ENCODE data around the gene TCFL5. TPM values are rescaled to one million over a fixed set of nuclear protein-coding genes. Genes with fewer than 3 reads are reported as not detected.

TCFL5 gene
- total RNA-seq, 1 donor from 2014 or later, result 11.5 TPM

GRCh38 chr20:62907384-62908317, 46.0 kb upstream of the TCFL5 start:
- Histone ChIP-seq H3K36me3 (peaks cover 0 to 97% of the 10 kb centered on the region in 2 donors), H3K9me3 (no peaks in the 10 kb centered on the region), H3K27ac (no peak overlapping the region), H3K4me1 (no peaks in the 10 kb centered on the region), H3K27me3 (no peaks in the 10 kb centered on the region), H3K4me3 (no peak overlapping the region)
- DNase-seq (ENCODE audit: extremely low spot score in 2 of 2), result no peak
- TF ChIP-seq POLR2A (IDR thresholded peaks at IDR 0.05), result no peak
- TF ChIP-seq, protein P1, sequence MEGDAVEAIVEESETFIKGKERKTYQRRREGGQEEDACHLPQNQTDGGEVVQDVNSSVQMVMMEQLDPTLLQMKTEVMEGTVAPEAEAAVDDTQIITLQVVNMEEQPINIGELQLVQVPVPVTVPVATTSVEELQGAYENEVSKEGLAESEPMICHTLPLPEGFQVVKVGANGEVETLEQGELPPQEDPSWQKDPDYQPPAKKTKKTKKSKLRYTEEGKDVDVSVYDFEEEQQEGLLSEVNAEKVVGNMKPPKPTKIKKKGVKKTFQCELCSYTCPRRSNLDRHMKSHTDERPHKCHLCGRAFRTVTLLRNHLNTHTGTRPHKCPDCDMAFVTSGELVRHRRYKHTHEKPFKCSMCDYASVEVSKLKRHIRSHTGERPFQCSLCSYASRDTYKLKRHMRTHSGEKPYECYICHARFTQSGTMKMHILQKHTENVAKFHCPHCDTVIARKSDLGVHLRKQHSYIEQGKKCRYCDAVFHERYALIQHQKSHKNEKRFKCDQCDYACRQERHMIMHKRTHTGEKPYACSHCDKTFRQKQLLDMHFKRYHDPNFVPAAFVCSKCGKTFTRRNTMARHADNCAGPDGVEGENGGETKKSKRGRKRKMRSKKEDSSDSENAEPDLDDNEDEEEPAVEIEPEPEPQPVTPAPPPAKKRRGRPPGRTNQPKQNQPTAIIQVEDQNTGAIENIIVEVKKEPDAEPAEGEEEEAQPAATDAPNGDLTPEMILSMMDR (IDR thresholded peaks at IDR 0.05), result no peak
- TF ChIP-seq POLR2AphosphoS5 (IDR thresholded peaks at IDR 0.05; ENCODE audit: insufficient read depth in 1 of 2, low read depth in 1 of 2), result no peak
- intact Hi-C loops (cut with DNase I), result no loop called here

DNA sequence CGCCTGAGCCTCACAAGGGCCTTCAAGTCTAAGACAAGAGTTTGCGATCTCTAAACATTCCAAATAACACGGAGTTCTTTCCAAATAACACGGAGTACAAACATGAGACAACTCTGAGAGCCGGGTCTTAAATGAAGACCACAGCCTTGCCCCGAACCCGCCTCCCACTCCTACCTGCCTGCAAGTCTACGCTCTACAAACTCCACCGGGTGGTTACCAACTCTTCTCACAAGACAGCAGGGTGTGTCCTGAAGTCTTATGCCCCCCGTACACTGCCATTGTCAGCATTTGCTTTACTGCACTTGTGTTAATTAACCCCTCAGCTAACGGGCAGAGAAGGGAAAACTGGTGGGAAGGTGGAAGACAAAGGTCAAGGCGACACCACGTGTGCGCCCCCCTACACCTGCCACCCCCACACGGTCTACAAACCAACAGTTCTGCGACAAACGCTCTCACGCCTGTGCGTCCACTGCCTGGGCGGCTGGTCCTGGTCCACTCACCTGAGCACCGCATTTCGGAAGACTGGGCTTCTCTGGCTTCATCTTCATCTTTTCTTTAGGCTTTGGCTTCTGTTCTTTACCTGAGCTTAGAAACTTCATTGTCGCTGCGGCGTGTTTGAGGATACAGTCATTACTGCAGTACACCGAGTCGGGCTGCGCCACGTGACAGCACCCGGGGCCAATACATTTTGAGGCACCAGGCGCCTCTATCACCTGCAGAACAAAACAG, 45.2 kb upstream of the TCFL5 start:
- TF ChIP-seq POLR2A (IDR thresholded peaks at IDR 0.05) (no peak), POLR2AphosphoS5 (IDR thresholded peaks at IDR 0.05; ENCODE audit: insufficient read depth in 1 of 2, low read depth in 1 of 2) (no peak)
- TF ChIP-seq, protein P1 (IDR thresholded peaks at IDR 0.05), result no peak
- no peaks in the 10 kb centered on the region for H3K9me3 ChIP-seq
- DNase-seq (ENCODE audit: extremely low spot score in 2 of 2), result no peak
- no peaks in the 10 kb centered on the region for H3K4me1 ChIP-seq
- peaks cover 0 to 96% of the 10 kb centered on the region in 2 donors for H3K36me3 ChIP-seq
- no peak overlapping the region for H3K27ac ChIP-seq
- intact Hi-C loops (cut with DNase I), result no loop called here
- no peaks in the 10 kb centered on the region for H3K27me3 ChIP-seq
- H3K4me3 ChIP-seq, result no peak overlapping the region

DNA sequence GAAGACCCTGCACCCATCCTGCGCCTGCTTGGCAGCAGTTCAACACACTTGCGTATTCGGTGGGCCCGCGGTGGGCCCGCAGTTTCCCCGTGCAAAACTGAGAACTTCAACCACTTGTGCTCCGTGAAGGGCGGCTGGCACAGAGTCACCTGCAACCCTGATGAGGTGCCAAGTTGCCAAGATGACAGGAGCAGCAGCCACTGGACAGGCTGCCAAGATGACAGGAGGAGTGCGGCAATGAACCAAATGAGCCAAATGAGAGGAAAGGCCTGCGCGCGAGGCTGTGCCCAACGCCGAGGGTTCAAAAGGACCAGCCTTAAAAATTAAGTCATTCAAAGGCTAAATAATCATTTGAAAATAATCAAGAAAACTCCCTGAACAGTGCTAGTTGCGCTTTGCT, 44.6 kb upstream of the TCFL5 start:
- TF ChIP-seq POLR2AphosphoS5 (IDR thresholded peaks at IDR 0.05; ENCODE audit: insufficient read depth in 1 of 2, low read depth in 1 of 2) (no peak), POLR2A (IDR thresholded peaks at IDR 0.05) (no peak)
- TF ChIP-seq, protein P1 (IDR thresholded peaks at IDR 0.05), result no peak
- Histone ChIP-seq H3K9me3 (no peaks in the 10 kb centered on the region), H3K36me3 (peaks cover 0 to 90% of the 10 kb centered on the region in 2 donors), H3K4me1 (no peaks in the 10 kb centered on the region), H3K27me3 (no peaks in the 10 kb centered on the region), H3K27ac (no peak overlapping the region), H3K4me3 (no peak overlapping the region)
- DNase-seq (ENCODE audit: extremely low spot score in 2 of 2), result no peak
- intact Hi-C loops (cut with DNase I), result no loop called here

- no peak for DNase-seq (ENCODE audit: extremely low spot score in 2 of 2)
- intact Hi-C loops (cut with DNase I), result no loop called here
- TF ChIP-seq POLR2A (IDR thresholded peaks at IDR 0.05) (no peak), POLR2AphosphoS5 (IDR thresholded peaks at IDR 0.05; ENCODE audit: insufficient read depth in 1 of 2, low read depth in 1 of 2) (no peak)
- Histone ChIP-seq H3K36me3 (peaks cover 0 to 84% of the 10 kb centered on the region in 2 donors), H3K27me3 (no peaks in the 10 kb centered on the region), H3K4me3 (no peak overlapping the region), H3K4me1 (peaks cover under 1% of the 10 kb centered on the region), H3K27ac (no peak overlapping the region), H3K9me3 (no peaks in the 10 kb centered on the region)
These were observed 44.0 kb upstream of the TCFL5 start for GRCh38 chr20:62905536-62906117.

DNA sequence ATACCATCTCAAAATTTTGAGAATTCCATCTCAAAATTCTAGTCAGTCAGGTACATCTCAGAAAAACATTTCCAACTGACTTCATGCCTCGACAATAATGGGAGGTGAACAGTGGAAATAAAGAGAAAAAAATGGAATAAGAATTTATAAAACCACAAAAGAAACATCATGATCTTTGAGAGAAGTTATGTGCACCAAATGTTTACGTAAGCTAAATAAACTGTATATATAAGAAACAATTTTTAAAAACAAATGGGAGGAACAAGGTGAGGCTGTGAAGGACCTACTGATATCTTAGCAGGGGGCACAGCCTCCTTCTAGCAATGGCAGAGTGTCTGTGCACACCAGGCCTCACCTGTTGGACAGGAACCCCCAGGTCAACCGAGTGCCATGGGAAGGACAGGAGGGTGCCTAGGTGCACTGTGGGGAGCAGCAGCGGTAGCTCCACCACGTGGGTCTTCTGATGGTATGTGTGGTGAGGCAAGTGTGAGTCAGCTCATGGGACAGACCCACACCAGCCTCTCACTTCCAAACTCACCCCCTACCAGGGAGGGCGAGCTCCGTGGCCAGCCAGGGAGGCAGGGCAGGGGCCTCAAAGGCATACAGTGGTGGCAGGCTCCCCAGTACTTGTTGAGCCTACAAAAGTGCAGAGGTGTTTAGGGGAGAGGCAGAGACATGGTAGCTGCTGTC, 41.4 kb upstream of the TCFL5 start:
- H3K4me1 ChIP-seq, result peaks cover 25% of the 10 kb centered on the region
- H3K27ac ChIP-seq, result no peak overlapping the region
- TF ChIP-seq POLR2A (IDR thresholded peaks at IDR 0.05), result no peak
- TF ChIP-seq, protein P1 (IDR thresholded peaks at IDR 0.05), result no peak
- TF ChIP-seq POLR2AphosphoS5 (IDR thresholded peaks at IDR 0.05; ENCODE audit: insufficient read depth in 1 of 2, low read depth in 1 of 2), result no peak
- no peaks in the 10 kb centered on the region for H3K27me3 ChIP-seq
- no peak overlapping the region for H3K4me3 ChIP-seq
- intact Hi-C loops (cut with DNase I), result loop anchor here (5.0 kb wide), 1 partner anchor 104 kb away; the partner anchor contains the start of gene BHLHE23
- H3K9me3 ChIP-seq, result no peaks in the 10 kb centered on the region
- no peak for DNase-seq (ENCODE audit: extremely low spot score in 2 of 2)
- H3K36me3 ChIP-seq, result peaks cover 0 to 58% of the 10 kb centered on the region in 2 donors

All from vagina (tissue), 2 donors.